IMR-90 (cell line): ENCODE data around the gene FGFR4. TPM values are rescaled to one million over a fixed set of nuclear protein-coding genes. Genes with fewer than 3 reads are reported as not detected.

ENCODE experiments used
- ATAC-seq: fragments of 200-7000 bp; cut with Tn5 transposase; 2 replicates; pipeline ENCODE4 v1.9.1; 2020; ENCODE audit warnings: low read depth, mild to moderate bottlenecking, moderate library complexity
- BruUV-seq: library from RNA; stranded (reverse); fragments of 400-500 nt; replicated peaks from 2 replicates; lab custom pipeline; 2021; lab: Mats Ljungman, UMichigan
- CTCF ChIA-PET: fragments of 300-600 bp; formaldehyde crosslinking; extraction: SDS; loops from one replicate; lab custom pipeline; 2021; ENCODE audit warnings: antibody characterized with exemption; lab: Yijun Ruan, JAX
- POLR2A ChIA-PET: fragments of 300-600 bp; sonication (Branson Sonifier 250); formaldehyde crosslinking; loops from one replicate; lab custom pipeline; 2022; ENCODE audit warnings: antibody characterized with exemption; ENCODE audit not compliant: unreplicated experiment; lab: Charles Lee
- DNase-seq: peaks from one replicate; pipeline ENCODE4 v3.0.0; 2013
- H2AFZ ChIP-seq: replicated peaks from 2 replicates; pipeline ENCODE3; 2013; ENCODE audit warnings: low read length, mild to moderate bottlenecking; ENCODE audit not compliant: poor library complexity
- H2AK5ac ChIP-seq: 2 replicates; pipeline ENCODE4 v1.6.1; 2013; ENCODE audit warnings: low read depth, low read length, inconsistent platforms
- H2AK9ac ChIP-seq: replicated peaks from 2 replicates; pipeline ENCODE3; 2013; ENCODE audit warnings: mild to moderate bottlenecking, low read depth, low read length, moderate library complexity; ENCODE audit not compliant: poor library complexity
- H2BK120ac ChIP-seq: 2 replicates; pipeline ENCODE4 v1.6.1; 2013; ENCODE audit warnings: low read depth, low read length, inconsistent platforms
- H2BK15ac ChIP-seq: 3 replicates; pipeline ENCODE4 v1.6.1; 2013; ENCODE audit warnings: low read depth, low read length, inconsistent platforms
- H2BK20ac ChIP-seq: 2 replicates; pipeline ENCODE4 v1.6.1; 2013; ENCODE audit warnings: low read depth, mild to moderate bottlenecking, inconsistent platforms, low read length, moderate library complexity
- H2BK5ac ChIP-seq: 2 replicates; pipeline ENCODE4 v1.6.1; 2013; ENCODE audit warnings: mild to moderate bottlenecking, low read depth, low read length, inconsistent platforms; ENCODE audit not compliant: poor library complexity, severe bottlenecking
- H3K14ac ChIP-seq: replicated peaks from 2 replicates; pipeline ENCODE4 v1.6.1; 2013; ENCODE audit warnings: low read depth, low read length, inconsistent platforms
- H3K18ac ChIP-seq: 2 replicates; pipeline ENCODE4 v1.6.1; 2013; ENCODE audit warnings: low read depth, low read length, control low read depth
- H3K23ac ChIP-seq: 2 replicates; pipeline ENCODE4 v1.6.1; 2013; ENCODE audit warnings: low read depth, low read length, inconsistent platforms
- H3K27ac ChIP-seq: 2 replicates; pipeline ENCODE4 v1.5.1; 2013; ENCODE audit warnings: mild to moderate bottlenecking, control low read depth, low read length; ENCODE audit not compliant: insufficient read depth
- H3K27me3 ChIP-seq: 2 replicates; pipeline ENCODE4 v1.6.1; 2013; ENCODE audit warnings: low read length; ENCODE audit not compliant: control insufficient read depth, insufficient read depth
- H3K36me3 ChIP-seq: 2 replicates; pipeline ENCODE4 v1.6.1; 2013; ENCODE audit warnings: low read length, mixed read lengths; ENCODE audit not compliant: control insufficient read depth, insufficient read depth
- H3K4ac ChIP-seq: 2 replicates; pipeline ENCODE4 v1.6.1; 2013; ENCODE audit warnings: low read depth, low read length, inconsistent platforms
- H3K4me1 ChIP-seq: 2 replicates; pipeline ENCODE4 v1.6.1; 2013; ENCODE audit warnings: low read length, mixed read lengths; ENCODE audit not compliant: control insufficient read depth, insufficient read depth
- H3K4me2 ChIP-seq: 2 replicates; pipeline ENCODE4 v1.6.1; 2013; ENCODE audit warnings: low read depth, mild to moderate bottlenecking, control low read depth, low read length, moderate library complexity
- H3K4me3 ChIP-seq: 2 replicates; pipeline ENCODE4 v1.5.1; 2013; ENCODE audit warnings: low read depth, mild to moderate bottlenecking, control low read depth, low read length, moderate library complexity; ENCODE audit not compliant: insufficient read depth
- H3K56ac ChIP-seq: 2 replicates; pipeline ENCODE4 v1.6.1; 2013; ENCODE audit warnings: low read length, inconsistent platforms; ENCODE audit not compliant: insufficient read depth; ENCODE audit errors: extremely low read depth
- H3K79me1 ChIP-seq, 2 experiments: 2 replicates each; pipeline ENCODE4 v1.6.1; 2013; ENCODE audit warnings: low read length in 2 of 2, inconsistent platforms in 1 of 2, low read depth in 1 of 2
- H3K9ac ChIP-seq: 2 replicates; pipeline ENCODE4 v1.6.1; 2013; ENCODE audit warnings: low read depth, low read length, control low read depth
- H3K9me1 ChIP-seq: 2 replicates; pipeline ENCODE4 v1.6.1; 2013; ENCODE audit warnings: low read length, inconsistent platforms; ENCODE audit not compliant: insufficient read depth
- H3K9me3 ChIP-seq: 2 replicates; pipeline ENCODE4 v1.6.1; 2013; ENCODE audit warnings: low read length; ENCODE audit not compliant: control insufficient read depth, insufficient read depth
- H4K20me1 ChIP-seq: 2 replicates; pipeline ENCODE4 v1.6.1; 2013; ENCODE audit warnings: low read length, inconsistent platforms; ENCODE audit not compliant: insufficient read depth
- H4K5ac ChIP-seq: 2 replicates; pipeline ENCODE4 v1.6.1; 2013; ENCODE audit warnings: mild to moderate bottlenecking, low read depth, low read length, control low read depth
- H4K8ac ChIP-seq, 2 experiments: 2 replicates each; pipeline ENCODE4 v1.6.1; 2013; ENCODE audit warnings: low read depth in 2 of 2, low read length in 2 of 2, control low read depth in 1 of 2, inconsistent platforms in 1 of 2
- H4K91ac ChIP-seq: 2 replicates; pipeline ENCODE4 v1.6.1; 2013; ENCODE audit warnings: low read depth, low read length, inconsistent platforms; ENCODE audit not compliant: insufficient read depth
- ELK1 ChIP-seq: fragments of 150-350 bp; IDR thresholded peaks from 2 replicates; pipeline ENCODE4 v1.6.1; 2016; ENCODE audit warnings: low read depth, mild to moderate bottlenecking, low read length, moderate library complexity, borderline replicate concordance
- MAZ ChIP-seq: IDR thresholded peaks from 2 replicates; pipeline ENCODE4 v1.6.1; 2012; ENCODE audit warnings: low read depth, mild to moderate bottlenecking, low read length, improper control_type of control experiment, moderate library complexity, borderline replicate concordance
- WGBS, 2 experiments: methylation state at CpG; one replicate each; pipeline versions ENCODE4 v1.1.5 to v1.1.7; 2013; ENCODE audit warnings: missing lambda C conversion rate in 2 of 2; ENCODE audit not compliant: insufficient read length in 1 of 2; ENCODE audit errors: extremely low coverage in 2 of 2; 5-methylcytosine and 5-hydroxymethylcytosine counted together
- dilution Hi-C: fragments of 300-500 bp; cut with HindIII; formaldehyde crosslinking; loops from one replicate; pipeline ENCODE4 v1.14.3; 2018; ENCODE audit warnings: low sequenced_read_pairs; ENCODE audit not compliant: unreplicated experiment
- in situ Hi-C: fragments of 300-500 bp; cut with MboI; formaldehyde crosslinking; loops from 3 replicates; pipeline ENCODE4 v1.14.3; 2019; ENCODE audit warnings: low sequenced_read_pairs, inconsistent platforms, mixed read lengths
- intact Hi-C: fragments of 100-400 bp; cut with micrococcal nuclease; formaldehyde crosslinking; loops from 2 replicates; pipeline ENCODE4 v1.10.0; 2022
- polyA plus RNA-seq, 3 experiments: library from polyadenylated mRNA; depleted of rRNA; stranded (reverse); fragments of >200 nt; gene quantifications; 2 replicates each; pipeline ENCODE4 v1.2.3, GENCODE V29; 2012; ENCODE audit warnings: low replicate concordance in 1 of 3
- total RNA-seq: library from RNA; depleted of rRNA; stranded (reverse); fragments of >200 nt; gene quantifications from 2 replicates; pipeline ENCODE4 v1.2.3, GENCODE V29; 2012

Gene FGFR4
- total and polyA plus RNA-seq, 2 of the 4 experiments (the other 2 are of a cell fraction): 0.90 to 2.4 TPM

- Histone ChIP-seq H4K20me1 (no peaks in the 10 kb centered on the region), H2AK5ac (peak overlapping the region; percentile 76; the same call in 1 of the 2 replicates), H3K36me3 (peaks cover 18% of the 10 kb centered on the region), H4K8ac (peak overlapping the region; percentile 82 to 96), H4K5ac (peak overlapping the region; percentile 97), H3K27me3 (no peaks in the 10 kb centered on the region), H3K9me3 (no peaks in the 10 kb centered on the region), H3K14ac (peak overlapping the region; percentile 88), H2BK15ac (no peak overlapping the region; the same call in 2 of the 3 replicates), H2AK9ac (peak overlapping the region; percentile 93), H4K91ac (peak overlapping the region; percentile 80), H3K18ac (peak overlapping the region; percentile 82), H3K9me1 (peaks cover 25% of the 10 kb centered on the region), H2BK120ac (peak overlapping the region; percentile 6; the same call in 1 of the 2 replicates), H2BK20ac (no peak overlapping the region), H3K27ac (peak overlapping the region; percentile 80), H3K4ac (peak overlapping the region; percentile 80), H3K4me2 (peak overlapping the region; percentile 95), H3K23ac (peak overlapping the region; percentile 91; the same call in 1 of the 2 replicates), H3K9ac (peak overlapping the region; percentile 93), H2AFZ (peak overlapping the region; percentile 97), H3K79me1 (peaks cover 18 to 25% of the 10 kb centered on the region in 2 experiments), H3K4me3 (peak overlapping the region; percentile 68), H2BK5ac (peak overlapping the region; percentile 40), H3K4me1 (peaks cover 20% of the 10 kb centered on the region), H3K56ac (peak overlapping the region; percentile 80)
- ATAC-seq: peak; percentile 56
- TF ChIP-seq ELK1 (no peak), MAZ (peak; percentile 23; the same call in 1 of the 2 replicates)
- in situ Hi-C loops (no loop called here), dilution Hi-C loops (no loop called here), intact Hi-C loops (loop anchor here (2.0 kb wide), 1 partner anchor 17 kb away; no protein-coding TSS in a partner anchor)
- ChIA-PET POLR2A (interaction anchor here (0.6 kb wide), 2 partner anchors 26 to 133 kb away, joined by 3 to 4 read pairs; no protein-coding TSS in a partner anchor), CTCF (no interaction called here)
- BruUV-seq: no TSS peak
- peak; percentile 29 for DNase-seq
- WGBS, 2 experiments: 0% methylated on average over 12 of the region's 83 CpGs; no CpG with 5 or more reads in 1 of the 2 experiments
Observed at GRCh38 chr5:177133853-177134696, 47.4 kb downstream of the FGFR4 start.
